ENCODE measurements around the gene ZFPM1. TPM values are rescaled to one million over a fixed set of nuclear protein-coding genes. Genes with fewer than 3 reads are reported as not detected.
"Not testable (repeated sequence)": the region's sequence is repeated elsewhere in the genome, so short reads cannot be mapped to it uniquely, and the experiment has no call there.

The ZFPM1 gene
- total RNA-seq = 10 to 100 TPM; 19.0 to 19.2 TPM

- DNase-seq = no peak
- Mint-ChIP-seq H3K27me3 (peaks cover 3% of the 10 kb centered on the region), H3K27ac (peak within 1 kb of the TSS; percentile 88), H3K36me3 (no peaks in the 10 kb centered on the region), H3K9me3 (no peaks in the 10 kb centered on the region), H3K4me3 (peak within 1 kb of the TSS; percentile 87), H3K4me1 (peaks cover 12% of the 10 kb centered on the region)
- peak; percentile 59 for ATAC-seq (ENCODE audit: low read depth)
- POLR2A ChIA-PET = interaction anchor here (1.2 to 1.7 kb wide), 4 partner anchors 23 to 247 kb away, joined by 3 to 7 read pairs (median 4); partner anchors contain the start of gene ZC3H18
Measured at GRCh38 chr16:88453217-88453531, at the start of gene ZFPM1. Gene ZFPM1 (plus strand): TSS chr16:88453280. CDS start chr16:88453639, 359 bp downstream.

DNA sequence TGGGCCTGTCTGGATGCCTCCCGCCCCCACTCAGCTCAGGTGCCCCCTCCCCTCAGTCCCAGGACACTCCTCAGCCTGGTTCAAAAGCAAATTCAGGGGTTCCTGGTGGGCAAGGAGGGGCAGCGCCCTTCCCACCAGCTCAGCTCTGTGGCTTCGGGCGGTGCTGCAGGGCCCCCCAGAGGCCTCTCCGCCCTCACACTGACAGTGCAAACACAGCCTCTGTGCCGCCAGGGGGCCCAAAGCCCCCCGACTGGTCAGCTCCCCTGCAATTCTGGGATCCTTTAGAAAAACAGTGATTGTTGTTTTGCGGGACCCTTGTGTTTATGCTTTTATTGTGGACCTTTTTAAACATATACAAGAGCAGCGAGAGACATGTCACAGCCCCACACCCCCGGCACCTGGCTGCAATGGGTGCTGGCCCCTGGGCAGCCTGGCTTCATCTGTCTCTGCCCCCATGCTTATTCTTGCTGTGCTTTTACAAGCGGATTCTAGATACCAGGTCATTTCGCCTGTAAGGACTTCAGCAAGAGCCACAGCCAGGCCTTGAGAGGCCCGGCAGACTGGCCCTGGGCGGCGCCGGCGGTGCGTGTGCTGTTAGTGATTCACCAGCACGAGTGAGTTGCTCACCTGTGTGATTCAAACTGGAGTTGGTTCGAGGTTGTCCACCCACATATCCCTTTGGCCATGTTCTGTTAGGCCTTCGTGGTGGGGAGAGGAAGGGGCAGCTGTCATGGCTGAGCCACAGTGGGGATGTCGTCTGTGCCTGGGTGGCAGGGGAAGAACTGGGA, 49.1 kb upstream of the ZFPM1 start:
- H3K4me3 Mint-ChIP-seq = no peak overlapping the region
- no peaks in the 10 kb centered on the region for H3K27me3 Mint-ChIP-seq
- POLR2A ChIA-PET = no interaction called here
- H3K27ac Mint-ChIP-seq = no peak overlapping the region
- H3K9me3 Mint-ChIP-seq = peaks cover 4% of the 10 kb centered on the region
- ATAC-seq (ENCODE audit: low read depth) (no peak), DNase-seq (no peak)
- H3K36me3 Mint-ChIP-seq = no peaks in the 10 kb centered on the region
- peaks cover 7% of the 10 kb centered on the region for H3K4me1 Mint-ChIP-seq

GRCh38 chr16:88404769-88405168, 48.3 kb upstream of the ZFPM1 start:
- POLR2A ChIA-PET = no interaction called here
- H3K36me3 Mint-ChIP-seq = no peaks in the 10 kb centered on the region
- peaks cover 4% of the 10 kb centered on the region for H3K9me3 Mint-ChIP-seq
- peaks cover 7% of the 10 kb centered on the region for H3K4me1 Mint-ChIP-seq
- H3K27ac Mint-ChIP-seq = no peak overlapping the region
- ATAC-seq (ENCODE audit: low read depth) (no peak), DNase-seq (no peak)
- no peaks in the 10 kb centered on the region for H3K27me3 Mint-ChIP-seq
- no peak overlapping the region for H3K4me3 Mint-ChIP-seq

- Mint-ChIP-seq H3K4me1 (peaks cover 7% of the 10 kb centered on the region), H3K27me3 (no peaks in the 10 kb centered on the region)
Measured at GRCh38 chr16:88405216-88406060, 47.6 kb upstream of the ZFPM1 start.

DNA sequence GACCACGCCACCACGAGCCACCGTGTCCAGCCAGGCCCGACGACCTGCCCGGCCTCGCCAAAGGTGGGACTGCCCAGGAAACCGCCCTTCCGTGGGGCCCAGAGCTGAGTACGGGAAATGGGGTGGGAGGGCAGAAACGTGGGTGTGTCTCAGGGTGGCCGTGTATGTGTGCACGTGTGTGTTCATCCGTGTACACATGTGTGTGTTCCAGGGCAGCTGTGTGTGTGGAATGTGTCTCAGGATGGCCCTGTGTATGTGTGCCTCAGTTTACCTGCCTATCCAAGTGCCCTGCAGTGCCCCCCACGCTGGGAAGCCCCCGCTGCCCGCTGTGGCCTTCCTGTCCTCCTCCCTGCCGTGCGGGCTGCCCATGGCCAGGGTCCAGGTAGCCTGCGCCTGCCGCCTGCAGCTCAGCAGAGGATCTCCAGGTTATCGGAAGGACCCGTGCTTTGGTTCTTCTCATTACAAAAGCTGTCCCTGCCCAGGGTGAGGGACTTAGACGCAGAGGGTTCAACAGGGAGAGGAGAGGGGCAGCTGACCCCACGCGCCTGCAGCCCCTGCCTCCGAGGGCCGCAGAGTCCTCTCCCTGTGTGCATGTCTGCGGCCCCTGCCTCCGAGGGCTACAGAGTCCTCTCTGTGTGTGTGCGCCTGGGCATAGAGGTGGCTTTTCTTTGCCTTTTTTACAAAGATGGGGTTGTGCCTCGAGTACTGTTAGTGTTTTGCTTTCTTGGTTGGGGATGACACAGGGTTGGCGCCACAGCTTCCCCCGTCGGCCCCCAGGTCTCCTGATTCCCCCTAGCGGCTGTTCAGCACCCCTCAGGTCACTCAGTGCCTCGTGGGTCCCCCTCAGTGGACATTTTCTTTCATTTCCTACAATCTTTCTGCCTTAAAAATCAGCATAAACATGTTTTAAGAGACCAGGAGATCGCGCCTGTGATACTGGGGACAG, 46.7 kb upstream of the ZFPM1 start:
- ATAC-seq (ENCODE audit: low read depth) (no peak), DNase-seq (no peak)
- no peaks in the 10 kb centered on the region for H3K36me3 Mint-ChIP-seq
- POLR2A ChIA-PET = no interaction called here
- peaks cover 7% of the 10 kb centered on the region for H3K4me1 Mint-ChIP-seq
- no peak overlapping the region for H3K4me3 Mint-ChIP-seq
- H3K27me3 Mint-ChIP-seq = no peaks in the 10 kb centered on the region
- peak overlapping the region; percentile 36 for H3K27ac Mint-ChIP-seq
- H3K9me3 Mint-ChIP-seq = peaks cover 3% of the 10 kb centered on the region

More at GRCh38 chr16:88405216-88406060, 47.6 kb upstream of the ZFPM1 start:
- Mint-ChIP-seq H3K27ac (no peak overlapping the region), H3K36me3 (no peaks in the 10 kb centered on the region), H3K9me3 (peaks cover 4% of the 10 kb centered on the region), H3K4me3 (no peak overlapping the region)
- POLR2A ChIA-PET = no interaction called here
- ATAC-seq (ENCODE audit: low read depth) (no peak), DNase-seq (no peak)

DNA sequence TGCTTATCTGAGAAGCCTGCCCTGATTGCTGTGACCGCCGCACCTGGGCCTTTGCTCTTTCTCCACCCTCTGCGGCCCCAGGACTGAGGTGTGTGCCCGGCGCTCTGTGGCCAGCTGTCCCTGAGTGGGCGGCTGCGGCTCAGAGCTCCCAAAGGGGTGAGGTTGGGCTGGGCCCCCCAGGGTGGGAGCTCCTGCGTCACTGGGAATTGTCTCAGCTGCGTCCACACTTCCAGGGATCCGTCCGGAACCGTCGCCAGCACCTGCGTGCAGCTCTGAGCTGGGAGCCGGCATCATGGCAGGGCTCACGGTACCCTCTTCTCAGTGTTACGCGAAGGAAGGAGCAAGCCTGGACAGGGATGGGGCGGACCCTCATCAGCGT, 46.0 kb upstream of the ZFPM1 start:
- DNase-seq (no peak), ATAC-seq (ENCODE audit: low read depth) (no peak)
- H3K4me1 Mint-ChIP-seq = peaks cover 7% of the 10 kb centered on the region
- no peaks in the 10 kb centered on the region for H3K27me3 Mint-ChIP-seq
- POLR2A ChIA-PET = no interaction called here
- no peaks in the 10 kb centered on the region for H3K36me3 Mint-ChIP-seq
- peak overlapping the region; percentile 36 for H3K27ac Mint-ChIP-seq
- no peak overlapping the region for H3K4me3 Mint-ChIP-seq
- no peaks in the 10 kb centered on the region for H3K9me3 Mint-ChIP-seq

- Mint-ChIP-seq H3K9me3 (no peaks in the 10 kb centered on the region), H3K4me1 (peaks cover 7% of the 10 kb centered on the region), H3K27me3 (no peaks in the 10 kb centered on the region), H3K36me3 (no peaks in the 10 kb centered on the region), H3K27ac (peak overlapping the region; percentile 69), H3K4me3 (peak overlapping the region; percentile 59)
- POLR2A ChIA-PET = interaction anchor here (1.1 kb wide), 1 partner anchor 23 kb away, joined by 3 read pairs; no protein-coding TSS in a partner anchor
- no peak for DNase-seq
- peak; percentile 59 for ATAC-seq (ENCODE audit: low read depth)
Measured at GRCh38 chr16:88407807-88408206, 45.3 kb upstream of the ZFPM1 start.

DNA sequence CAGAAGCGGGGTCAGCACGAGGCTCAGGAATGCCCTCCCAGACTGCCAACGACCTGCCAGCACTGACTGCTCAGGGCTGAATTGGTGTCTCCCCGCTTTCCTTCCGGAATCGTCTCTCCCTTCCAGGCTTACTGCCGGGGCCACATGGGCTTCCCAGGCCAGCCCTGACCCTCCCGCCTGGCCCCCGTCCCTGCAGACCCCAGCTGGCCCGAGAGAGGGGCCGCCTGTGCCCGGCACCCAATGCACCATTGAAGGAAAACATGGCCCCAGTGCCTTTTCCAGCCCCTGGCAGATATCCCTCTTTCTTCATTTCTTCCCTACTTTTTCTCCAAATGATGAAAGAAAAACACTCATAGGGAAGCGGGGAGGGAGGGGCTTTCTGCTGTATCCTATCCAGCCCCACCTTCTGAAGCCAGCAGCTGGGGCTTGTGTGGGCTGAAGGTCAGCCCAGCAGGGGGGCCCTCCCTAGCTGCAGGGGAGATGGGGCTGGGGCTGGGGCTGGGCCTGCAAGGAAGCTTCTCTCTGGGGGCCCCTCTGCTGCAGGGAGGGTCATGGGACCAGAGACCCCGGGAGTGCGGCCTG, 44.4 kb upstream of the ZFPM1 start:
- Mint-ChIP-seq H3K4me1 (peaks cover 7% of the 10 kb centered on the region), H3K4me3 (no peak overlapping the region), H3K9me3 (no peaks in the 10 kb centered on the region), H3K36me3 (no peaks in the 10 kb centered on the region), H3K27ac (no peak overlapping the region), H3K27me3 (no peaks in the 10 kb centered on the region)
- DNase-seq (no peak), ATAC-seq (ENCODE audit: low read depth) (no peak)
- POLR2A ChIA-PET = interaction anchor here (1.1 kb wide), 1 partner anchor 22 kb away, joined by 3 read pairs; no protein-coding TSS in a partner anchor

DNA sequence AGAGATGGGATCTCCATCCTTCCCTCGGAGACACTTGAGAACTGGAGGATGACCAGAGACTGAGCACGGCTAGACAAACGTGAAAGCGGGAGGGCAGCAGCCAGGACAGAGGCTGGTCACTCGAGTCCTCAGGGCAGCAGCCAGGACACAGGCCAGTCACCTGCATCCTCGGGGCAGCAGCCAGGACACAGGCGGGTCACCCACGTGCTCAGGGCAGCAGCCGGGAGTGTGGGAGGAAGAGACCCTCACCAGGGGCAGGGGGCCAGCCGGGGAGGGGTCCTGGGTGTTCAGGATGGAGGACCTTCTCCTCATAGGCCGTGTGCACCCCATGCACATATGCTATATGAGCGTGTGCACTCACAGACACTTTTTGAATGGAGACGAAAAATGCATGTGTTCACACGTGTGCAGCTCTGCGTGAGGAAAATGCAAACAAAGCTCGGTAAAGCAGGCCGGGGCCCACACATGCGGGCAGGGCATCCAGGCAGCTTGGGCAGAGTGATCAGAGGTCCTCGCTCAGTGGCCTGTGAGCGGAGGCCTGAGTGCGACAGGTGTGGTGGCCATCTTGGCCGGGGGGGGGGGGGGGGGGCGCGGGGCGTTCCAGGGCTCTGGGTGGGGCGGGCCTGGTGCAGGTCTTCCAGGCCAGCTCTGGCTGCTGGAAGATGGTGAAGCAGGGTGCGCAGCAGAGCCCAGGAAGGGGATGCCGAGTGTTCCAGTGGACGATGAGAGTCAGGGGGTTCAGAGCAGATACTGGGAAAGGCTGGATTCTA, 43.6 kb upstream of the ZFPM1 start:
- POLR2A ChIA-PET = no interaction called here
- H3K27me3 Mint-ChIP-seq = no peaks in the 10 kb centered on the region
- ATAC-seq (ENCODE audit: low read depth) (no peak), DNase-seq (no peak)
- H3K4me3 Mint-ChIP-seq = no peak overlapping the region
- H3K27ac Mint-ChIP-seq = no peak overlapping the region
- H3K4me1 Mint-ChIP-seq = peaks cover 7% of the 10 kb centered on the region
- H3K36me3 Mint-ChIP-seq = no peaks in the 10 kb centered on the region
- no peaks in the 10 kb centered on the region for H3K9me3 Mint-ChIP-seq

- H3K27me3 Mint-ChIP-seq; POLR2A ChIA-PET; H3K9me3 Mint-ChIP-seq; H3K27ac Mint-ChIP-seq; H3K4me1 Mint-ChIP-seq; H3K36me3 Mint-ChIP-seq; H3K4me3 Mint-ChIP-seq; ATAC-seq (ENCODE audit: low read depth); DNase-seq: not testable (repeated sequence)
Measured at GRCh38 chr16:88410297-88410968, 42.6 kb upstream of the ZFPM1 start.

GRCh38 chr16:88411951-88412576, 41.0 kb upstream of the ZFPM1 start:
- peaks cover 7% of the 10 kb centered on the region for H3K4me1 Mint-ChIP-seq
- POLR2A ChIA-PET = no interaction called here
- H3K27me3 Mint-ChIP-seq = no peaks in the 10 kb centered on the region
- no peaks in the 10 kb centered on the region for H3K9me3 Mint-ChIP-seq
- DNase-seq (no peak), ATAC-seq (ENCODE audit: low read depth) (no peak)
- H3K4me3 Mint-ChIP-seq = no peak overlapping the region
- no peak overlapping the region for H3K27ac Mint-ChIP-seq
- no peaks in the 10 kb centered on the region for H3K36me3 Mint-ChIP-seq

All from activated naive CD8-positive, alpha-beta T cell treated with anti-CD3 and anti-CD28 coated beads, Interleukin-2, amount 10 ng/mL, durations not matched to agents 7 days and 5 days (primary cell).